Hematopoietic multipotent progenitor cell treated with erythropoietin and hydrocortisone succinate and interleukin-3 and kit ligand, for 8 days (in vitro differentiated cells): ENCODE data around the gene ZNF598.
"Not testable (repeated sequence)": the region's sequence is repeated elsewhere in the genome, so short reads cannot be mapped to it uniquely, and the experiment has no call there.

Experiments
- DNase-seq: peaks from one replicate; pipeline ENCODE4 v3.0.0-alpha.2; 2015

Gene ZNF598

GRCh38 chr16:1957434-1958142 lies 52.0 kb downstream of the ZNF598 start:
- not testable (repeated sequence) for DNase-seq

DNA sequence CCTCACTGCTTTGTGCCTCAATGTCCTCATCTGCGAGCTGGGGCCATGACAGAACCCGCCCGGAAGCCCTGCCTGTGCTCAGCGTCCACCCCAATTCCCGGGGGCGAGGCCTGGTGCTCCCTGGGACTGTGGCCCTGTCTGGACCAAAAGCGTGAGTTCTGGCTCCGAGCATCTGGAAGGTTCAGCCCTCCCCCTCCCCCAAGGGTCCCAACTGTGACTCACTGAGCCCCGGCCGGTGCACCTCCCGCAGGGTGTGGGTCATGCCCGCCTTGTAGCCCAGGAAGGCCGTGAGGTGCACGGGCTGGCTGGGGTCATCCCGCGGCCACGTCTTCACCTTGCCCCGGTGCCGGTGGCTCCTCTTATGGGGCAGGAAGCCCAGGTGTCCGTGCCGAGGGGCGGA lies 55.9 kb downstream of the ZNF598 start:
- no peak for DNase-seq

- DNase-seq = no peak
Measured at GRCh38 chr16:1950559-1950958, 59.1 kb downstream of the ZNF598 start.

- no peak for DNase-seq
Measured at GRCh38 chr16:1950047-1950446, 59.6 kb downstream of the ZNF598 start.

- no peak for DNase-seq
Measured at GRCh38 chr16:1949507-1949906, 60.1 kb downstream of the ZNF598 start.
